GM12873 (cell line): Measurements from ENCODE around the gene PKD1L1.

Experiments used
- CTCF ChIP-seq: IDR thresholded peaks from 2 replicates; pipeline ENCODE4 v1.5.1; 2012; ENCODE audit warnings: low read depth, mild to moderate bottlenecking, moderate library complexity, low read length, control low read depth; ENCODE audit not compliant: insufficient read depth; ENCODE audit errors: missing control alignments

The PKD1L1 gene

GRCh38 chr7:47804767-47805545 is 143.3 kb downstream of the PKD1L1 start:
- no peak for TF ChIP-seq CTCF

DNA sequence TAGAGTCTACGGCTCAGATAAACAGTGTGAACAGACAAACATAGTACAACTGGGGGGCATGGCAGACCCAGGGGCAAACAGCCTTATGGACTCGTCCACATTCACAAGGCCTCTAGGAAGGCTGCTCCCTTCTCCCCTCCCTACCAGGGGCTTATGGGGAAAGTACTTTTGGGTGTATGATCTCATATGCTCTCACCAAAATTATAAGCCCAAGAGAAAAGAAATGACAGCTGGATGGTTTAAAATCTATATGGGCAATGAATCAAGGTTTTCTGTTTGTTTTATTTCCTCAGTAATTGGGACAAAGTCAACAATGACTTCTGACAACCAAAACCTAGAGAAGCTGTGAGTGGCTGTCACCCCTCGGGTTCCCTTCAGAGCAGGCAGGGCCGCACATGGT is 144.4 kb downstream of the PKD1L1 start:
- no peak for TF ChIP-seq CTCF

- TF ChIP-seq CTCF: no peak
These were observed 145.2 kb downstream of the PKD1L1 start for GRCh38 chr7:47803025-47803424.

DNA sequence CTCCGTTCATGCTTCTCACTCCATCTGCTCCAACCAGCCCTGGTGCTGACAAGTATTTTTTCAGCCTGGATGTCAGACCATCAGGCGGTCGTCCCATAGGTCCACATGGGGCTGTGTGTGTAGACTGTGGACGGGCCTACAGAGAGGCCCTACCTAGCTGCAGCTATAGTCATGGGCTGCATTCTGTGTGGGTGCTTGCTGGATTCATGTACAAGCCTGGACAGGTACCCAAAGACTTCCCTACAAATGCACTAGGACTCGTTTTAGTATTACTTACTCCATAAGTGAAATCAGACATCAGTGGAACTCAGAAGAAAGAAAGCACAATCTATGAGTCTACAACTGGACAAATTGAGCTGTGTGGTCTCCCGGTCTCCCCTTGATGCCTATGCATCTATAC is 146.8 kb downstream of the PKD1L1 start:
- no peak for TF ChIP-seq CTCF

- no peak for TF ChIP-seq CTCF
These were observed 148.7 kb downstream of the PKD1L1 start for GRCh38 chr7:47799524-47799923.

- no peak for TF ChIP-seq CTCF
These were observed 151.9 kb downstream of the PKD1L1 start for GRCh38 chr7:47796347-47796746.

DNA sequence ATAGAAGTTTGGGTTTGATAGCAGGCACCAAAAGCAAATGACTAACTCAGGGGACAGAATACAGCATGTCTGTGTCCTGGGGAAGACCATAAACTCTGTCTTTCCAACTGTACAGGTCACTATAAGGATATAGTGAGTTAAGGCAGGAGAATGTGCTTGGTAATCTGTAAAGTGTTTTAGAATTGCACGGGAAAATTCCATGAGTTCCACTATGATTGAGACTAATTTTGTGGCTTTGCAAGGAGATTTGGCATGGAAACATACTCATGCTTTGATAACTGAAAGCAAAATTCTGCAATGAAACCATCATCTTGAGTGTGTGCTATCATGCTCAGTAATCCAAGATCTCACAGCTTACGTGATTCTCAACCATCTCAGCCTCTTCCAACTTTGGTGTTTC is 152.6 kb downstream of the PKD1L1 start:
- no peak for TF ChIP-seq CTCF
